ENCODE measurements around the gene MARCKS. TPM values are rescaled to one million over a fixed set of nuclear protein-coding genes. Genes with fewer than 3 reads are reported as not detected.

MARCKS gene
- polyA plus RNA-seq, 2 of the 4 experiments (the other 2 are of a cell fraction), result 21.2 to 39.4 TPM

DNA sequence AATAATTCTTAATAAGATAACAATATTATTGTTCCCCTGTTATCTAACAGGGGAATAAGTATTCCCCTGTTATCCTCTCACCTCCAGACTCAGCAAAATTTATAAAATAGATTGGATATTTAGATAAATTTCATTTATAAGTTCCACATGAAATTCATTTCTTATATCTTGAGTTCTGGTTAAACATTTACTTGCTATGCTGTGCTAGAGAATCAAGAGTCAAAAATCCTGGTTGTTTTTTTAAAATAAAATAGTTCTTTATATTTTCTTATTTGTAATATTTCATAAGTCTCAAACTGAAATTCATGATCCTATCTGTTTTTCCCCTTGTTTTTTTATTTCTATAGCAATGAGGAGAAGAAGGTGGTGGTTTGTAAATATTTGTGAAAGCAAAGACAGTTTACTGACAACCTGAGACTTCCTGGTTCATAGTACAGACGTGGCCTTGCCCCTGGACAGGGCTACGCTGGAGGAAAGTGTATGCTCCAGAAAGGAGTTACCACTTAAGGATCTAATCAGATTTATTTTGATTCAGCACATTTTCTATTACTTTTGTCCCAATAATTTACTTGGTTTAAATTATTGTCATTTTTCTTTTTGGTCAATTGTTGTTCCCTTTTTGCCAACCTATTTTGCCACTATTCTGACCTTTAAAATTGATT lies 37.8 kb upstream of the MARCKS start:
- CTCF ChIA-PET, result no interaction called here
- ATAC-seq (peak; percentile 83 to 93; a peak in 5 of 6 replicates), DNase-seq (ENCODE audit: low read depth in 1 of 2, low spot score in 1 of 2) (peak; percentile 20 to 71), FAIRE-seq (no peak)
- TF ChIP-seq ESRRA (IDR thresholded peaks at IDR 0.05; ENCODE audit: borderline replicate concordance, low read length) (no peak), RCOR1 (IDR thresholded peaks at IDR 0.05; ENCODE audit: low read depth, low read length) (no peak), NR3C1 (IDR thresholded peaks at IDR 0.05) (no peak), NFE2L2 (conservative IDR thresholded peaks at IDR 0.05; ENCODE audit: low read length) (no peak), EHMT2 (IDR thresholded peaks at IDR 0.05; ENCODE audit: low read depth) (no peak), POLR2A (IDR thresholded peaks at IDR 0.05; ENCODE audit: low read length) (no peak), CHD4 (IDR thresholded peaks at IDR 0.05; ENCODE audit: borderline replicate concordance) (no peak), HOXB13 (CRISPR knock-in tag; IDR thresholded peaks at IDR 0.05; ENCODE audit: low read depth) (no peak), CTCF (IDR thresholded peaks at IDR 0.05) (no peak), FOXS1 (CRISPR knock-in tag; IDR thresholded peaks at IDR 0.05) (no peak), MAFK (IDR thresholded peaks at IDR 0.05; ENCODE audit: partially characterized antibody) (no peak)
- H3K4me3 ChIP-seq, result no peak overlapping the region
- H3K9me3 ChIP-seq, result no peaks in the 10 kb centered on the region
- 2% methylated on average over 2 of the region's 2 CpGs for WGBS (ENCODE audit: missing lambda C conversion rate)
- H3K4me2 ChIP-seq, result peak overlapping the region; percentile 60
- POLR2A ChIA-PET, result no interaction called here
- H3K27ac ChIP-seq, result peak overlapping the region; percentile 63 to 71
- peaks cover 25% of the 10 kb centered on the region for H3K4me1 ChIP-seq

DNA sequence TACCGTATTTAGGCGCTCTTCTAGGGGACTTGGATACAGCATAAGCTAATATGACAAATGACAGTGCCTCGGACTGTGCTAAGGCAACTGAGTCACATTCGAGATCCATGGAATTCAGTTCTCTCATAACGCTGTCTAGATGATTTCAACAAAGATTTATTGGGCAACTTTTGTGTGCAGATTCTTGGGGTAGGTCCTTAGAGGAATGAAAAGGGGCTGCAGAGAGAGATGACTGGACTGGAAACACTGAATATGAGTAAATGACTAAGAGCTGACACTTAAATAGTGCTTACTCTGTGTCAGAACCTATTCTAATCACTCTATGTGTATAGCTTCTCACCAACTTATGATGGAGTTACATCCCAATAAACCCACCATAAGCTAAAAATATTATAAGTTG lies 36.4 kb upstream of the MARCKS start:
- Histone ChIP-seq H3K4me1 (peaks cover 25% of the 10 kb centered on the region), H3K4me3 (no peak overlapping the region), H3K27ac (no peak overlapping the region), H3K9me3 (no peaks in the 10 kb centered on the region), H3K4me2 (no peak overlapping the region)
- no peak for DNase-seq (ENCODE audit: low read depth in 1 of 2, low spot score in 1 of 2)
- TF ChIP-seq RCOR1 (IDR thresholded peaks at IDR 0.05; ENCODE audit: low read depth, low read length) (no peak), HES2 (IDR thresholded peaks at IDR 0.05) (no peak), JUN (IDR thresholded peaks at IDR 0.05) (no peak), TP53 (CRISPR knock-in tag; IDR thresholded peaks at IDR 0.05) (no peak), NPAS2 (CRISPR knock-in tag; IDR thresholded peaks at IDR 0.05; ENCODE audit: borderline replicate concordance) (no peak), BHLHE40 (IDR thresholded peaks at IDR 0.05; ENCODE audit: low read depth, low read length) (no peak), MAZ (IDR thresholded peaks at IDR 0.05; ENCODE audit: borderline replicate concordance, low read depth, low read length) (no peak), ATOH8 (CRISPR knock-in tag; IDR thresholded peaks at IDR 0.05; ENCODE audit: low read depth) (no peak), RARB (CRISPR knock-in tag; IDR thresholded peaks at IDR 0.05) (no peak), CHD4 (IDR thresholded peaks at IDR 0.05; ENCODE audit: borderline replicate concordance) (no peak), EP300 (IDR thresholded peaks at IDR 0.05) (no peak), FOXS1 (CRISPR knock-in tag; IDR thresholded peaks at IDR 0.05) (no peak), CHD2 (IDR thresholded peaks at IDR 0.05; ENCODE audit: low read length, partially characterized antibody) (no peak)
- no peak for ATAC-seq
- ChIA-PET CTCF (interaction anchor here (1.7 kb wide), 1 partner anchor 38 kb away, joined by 4 read pairs; no protein-coding TSS in a partner anchor), POLR2A (no interaction called here)
- 96% methylated on average over 5 of the region's 5 CpGs for whole genome bisulfite sequencing (ENCODE audit: missing lambda C conversion rate)
- FAIRE-seq, result no peak

GRCh38 chr6:113821445-113821844 lies 35.7 kb upstream of the MARCKS start:
- H3K9me3 ChIP-seq, result no peaks in the 10 kb centered on the region
- CTCF ChIA-PET, result interaction anchor here (1.7 kb wide), 1 partner anchor 37 kb away, joined by 4 read pairs; no protein-coding TSS in a partner anchor
- no peak for DNase-seq (ENCODE audit: low read depth in 1 of 2, low spot score in 1 of 2)
- H3K4me1 ChIP-seq, result peaks cover 25% of the 10 kb centered on the region
- no peak overlapping the region for H3K4me2 ChIP-seq
- FAIRE-seq, result no peak
- 91% methylated on average over 3 of the region's 3 CpGs for WGBS (ENCODE audit: missing lambda C conversion rate)
- TF ChIP-seq FOSB (CRISPR knock-in tag; IDR thresholded peaks at IDR 0.05) (no peak), ATOH8 (CRISPR knock-in tag; IDR thresholded peaks at IDR 0.05; ENCODE audit: low read depth) (no peak), CTCF (IDR thresholded peaks at IDR 0.05) (no peak), POLR2A (IDR thresholded peaks at IDR 0.05; ENCODE audit: low read length) (no peak)
- ATAC-seq, result no peak
- no peak overlapping the region for H3K4me3 ChIP-seq
- POLR2A ChIA-PET, result interaction anchor here (0.6 kb wide), 1 partner anchor 32 kb away, joined by 3 read pairs; no protein-coding TSS in a partner anchor
- no peak overlapping the region for H3K27ac ChIP-seq

Data from A549 (cell line).